ENCODE results near the gene CYBRD1.
"Not testable (repeated sequence)": the region's sequence is repeated elsewhere in the genome, so short reads cannot be mapped to it uniquely, and the experiment has no call there.

Gene CYBRD1, protein sequence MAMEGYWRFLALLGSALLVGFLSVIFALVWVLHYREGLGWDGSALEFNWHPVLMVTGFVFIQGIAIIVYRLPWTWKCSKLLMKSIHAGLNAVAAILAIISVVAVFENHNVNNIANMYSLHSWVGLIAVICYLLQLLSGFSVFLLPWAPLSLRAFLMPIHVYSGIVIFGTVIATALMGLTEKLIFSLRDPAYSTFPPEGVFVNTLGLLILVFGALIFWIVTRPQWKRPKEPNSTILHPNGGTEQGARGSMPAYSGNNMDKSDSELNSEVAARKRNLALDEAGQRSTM

DNA sequence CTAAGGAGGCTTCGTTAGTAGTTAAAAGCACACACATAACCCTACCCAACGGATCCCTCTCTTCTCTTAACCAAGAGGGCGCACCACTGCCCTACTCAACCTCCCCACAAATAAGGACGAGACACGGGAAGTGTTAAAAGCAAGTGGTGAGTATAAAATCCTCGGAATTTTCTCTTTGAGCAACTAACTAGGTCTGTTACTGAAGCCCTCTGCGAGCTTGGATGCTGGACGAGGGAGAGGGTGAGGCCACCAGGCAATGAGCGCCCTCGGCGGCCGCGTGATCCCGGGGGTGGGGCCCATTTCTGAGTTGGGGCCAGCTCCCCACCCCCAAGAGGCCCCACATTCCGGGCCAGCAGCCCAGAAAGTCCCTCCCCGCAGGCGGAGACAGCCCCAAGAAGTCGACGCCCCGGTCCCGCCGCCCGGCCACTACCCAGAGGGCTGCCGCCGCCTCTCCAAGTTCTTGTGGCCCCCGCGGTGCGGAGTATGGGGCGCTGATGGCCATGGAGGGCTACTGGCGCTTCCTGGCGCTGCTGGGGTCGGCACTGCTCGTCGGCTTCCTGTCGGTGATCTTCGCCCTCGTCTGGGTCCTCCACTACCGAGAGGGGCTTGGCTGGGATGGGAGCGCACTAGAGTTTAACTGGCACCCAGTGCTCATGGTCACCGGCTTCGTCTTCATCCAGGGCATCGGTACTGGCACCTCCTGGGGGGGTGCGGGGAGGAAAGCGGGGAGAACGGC, at the start of gene CYBRD1:
Gene CYBRD1 (plus strand): TSS at position 423 of the 736 bp plus-strand sequence. CDS start 72 bp downstream, at position 495.
- no peak for DNase-seq

DNA sequence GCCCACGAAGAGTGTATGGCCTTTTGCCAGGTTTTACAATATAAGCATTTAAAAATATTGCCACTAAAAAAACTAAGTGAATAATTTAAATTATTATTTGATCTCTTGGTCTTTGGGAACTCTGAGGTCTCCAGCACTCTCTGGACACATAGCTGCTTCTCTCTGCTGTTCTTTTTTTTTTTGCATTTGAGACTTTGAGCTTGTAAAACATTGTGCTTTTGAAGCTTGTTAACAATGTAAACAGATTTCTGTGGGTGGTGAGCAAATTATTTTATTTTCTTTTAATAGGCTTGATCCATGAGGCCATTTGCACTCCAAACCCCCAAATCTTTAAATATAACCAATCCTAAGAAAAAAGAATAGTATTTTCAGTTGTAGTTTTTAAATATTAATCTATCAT, 46.3 kb upstream of the CYBRD1 start:
- no peak for DNase-seq

DNA sequence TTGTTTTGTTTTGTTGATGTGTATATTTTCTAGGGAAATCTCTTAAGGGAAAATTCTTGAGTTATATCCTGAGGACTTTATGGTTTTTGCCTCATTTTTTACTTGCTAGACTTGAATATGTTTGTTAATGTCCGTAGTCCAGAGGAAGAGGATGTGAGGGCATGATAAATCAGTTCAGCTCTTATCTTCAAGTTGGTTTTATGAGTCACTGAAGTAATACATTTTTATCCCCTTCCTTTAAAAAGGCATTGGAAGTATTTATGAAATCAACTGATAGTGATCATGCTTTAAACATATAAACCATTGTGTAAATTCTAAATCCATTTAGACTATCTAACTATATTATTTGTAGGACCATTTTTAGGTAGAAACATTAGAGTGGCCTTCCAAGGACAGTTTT, 43.9 kb upstream of the CYBRD1 start:
- no peak for DNase-seq

DNA sequence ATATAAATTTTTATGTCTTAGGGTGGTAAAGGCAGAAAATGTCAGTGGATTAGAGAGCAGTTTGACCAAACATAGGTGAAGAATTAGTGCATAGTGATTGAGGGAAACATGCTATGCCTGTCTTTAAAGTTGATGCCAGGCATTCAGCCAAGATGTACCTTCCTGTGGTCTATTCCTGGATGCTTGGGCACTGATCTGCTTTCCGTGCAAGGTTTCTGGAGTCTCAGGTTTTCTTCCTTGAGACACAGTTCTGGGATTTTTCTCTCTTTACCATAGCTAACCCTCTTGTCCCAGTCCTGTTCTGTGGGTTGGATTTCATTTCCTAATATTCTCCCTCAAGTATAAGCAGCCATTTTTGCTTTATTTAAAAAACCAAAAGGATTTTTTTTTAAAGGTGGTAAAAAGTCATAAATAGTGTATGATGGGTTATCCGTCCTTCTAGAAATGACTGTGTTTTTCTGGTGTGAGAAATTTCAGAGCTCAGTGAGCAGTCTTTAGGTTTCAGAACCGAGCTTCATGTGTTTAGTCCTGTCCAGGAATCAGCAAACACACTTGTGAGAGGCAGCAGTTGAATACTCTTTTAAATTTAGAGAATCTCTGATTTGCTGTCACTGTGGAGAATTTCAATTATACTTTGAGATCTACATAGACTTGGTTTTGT, 43.0 kb upstream of the CYBRD1 start:
- DNase-seq = no peak

DNA sequence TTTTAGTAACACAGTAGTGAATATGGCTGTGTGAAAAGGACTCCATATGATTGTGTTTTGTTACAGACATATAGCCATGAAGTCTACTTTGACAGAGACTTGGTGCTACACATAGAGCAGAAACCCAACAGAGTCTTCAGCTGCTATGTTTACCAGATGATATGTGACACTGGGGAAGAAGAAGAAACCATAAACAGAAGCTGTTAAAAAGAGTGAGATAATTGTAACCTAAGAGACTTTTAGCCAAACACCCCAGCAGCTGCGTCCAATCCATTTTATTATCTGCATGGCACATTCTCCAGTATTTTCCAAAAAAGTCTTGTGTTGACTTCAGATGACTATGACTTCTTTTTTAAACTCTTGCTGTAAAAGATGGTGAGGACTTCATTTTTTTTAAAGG, 41.4 kb upstream of the CYBRD1 start:
- no peak for DNase-seq

DNA sequence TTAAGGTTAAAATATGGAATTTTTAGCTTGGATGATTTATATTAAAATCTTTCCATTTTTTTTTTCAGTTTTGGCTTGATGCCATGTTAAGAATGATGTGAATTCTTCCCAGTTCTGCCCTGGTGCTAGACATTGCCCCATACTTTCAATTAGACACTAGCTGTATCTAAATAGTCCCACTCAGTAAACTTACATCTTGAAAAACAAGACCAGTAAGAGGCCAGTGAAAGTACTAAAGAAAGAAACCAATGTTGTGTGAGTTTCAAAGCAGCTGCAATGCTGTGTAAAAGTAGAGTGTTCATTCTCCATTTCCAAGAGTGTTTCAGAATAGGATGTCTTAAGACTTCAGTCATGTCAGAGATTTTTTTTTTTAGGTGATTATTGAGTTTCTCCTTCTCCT, 40.0 kb upstream of the CYBRD1 start:
- no peak for DNase-seq

DNA sequence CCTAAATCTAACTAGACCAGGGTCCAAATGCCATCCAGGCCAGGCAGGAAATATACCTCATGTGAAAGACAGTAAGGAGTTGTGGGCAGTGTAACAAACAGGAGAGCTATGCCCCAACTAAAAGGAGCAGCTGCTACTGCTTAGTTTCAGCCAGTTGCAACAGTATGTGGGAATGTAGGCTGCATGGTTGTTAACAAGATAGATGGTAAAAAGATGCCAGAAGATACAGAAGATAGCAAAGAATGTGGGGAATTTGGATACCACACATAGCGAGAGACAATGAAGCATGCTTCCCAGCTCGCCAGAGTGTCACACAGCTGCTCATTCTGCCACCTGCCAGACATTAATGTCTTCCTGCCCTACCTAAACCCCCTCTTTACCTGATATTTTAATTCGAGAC, 39.4 kb upstream of the CYBRD1 start:
- DNase-seq = no peak

DNA sequence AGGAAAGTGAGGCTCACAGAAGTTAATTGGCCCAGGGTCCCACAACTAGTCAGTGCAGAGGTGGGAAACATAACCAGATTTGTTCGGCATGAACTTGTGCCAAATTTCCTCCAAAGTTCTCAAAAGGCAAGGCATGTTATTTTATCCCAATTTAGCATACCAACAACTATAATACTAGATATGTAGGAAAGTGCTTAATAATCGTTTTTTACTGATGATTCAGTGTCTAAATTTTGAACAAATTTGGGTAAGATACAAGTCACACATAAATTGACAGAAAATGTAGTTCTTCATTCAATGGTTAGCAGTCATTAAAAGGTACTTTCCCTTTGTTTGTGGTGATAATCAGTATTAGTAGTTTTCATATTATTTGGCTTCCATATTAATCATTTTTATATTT, 38.5 kb upstream of the CYBRD1 start:
- no peak for DNase-seq

DNA sequence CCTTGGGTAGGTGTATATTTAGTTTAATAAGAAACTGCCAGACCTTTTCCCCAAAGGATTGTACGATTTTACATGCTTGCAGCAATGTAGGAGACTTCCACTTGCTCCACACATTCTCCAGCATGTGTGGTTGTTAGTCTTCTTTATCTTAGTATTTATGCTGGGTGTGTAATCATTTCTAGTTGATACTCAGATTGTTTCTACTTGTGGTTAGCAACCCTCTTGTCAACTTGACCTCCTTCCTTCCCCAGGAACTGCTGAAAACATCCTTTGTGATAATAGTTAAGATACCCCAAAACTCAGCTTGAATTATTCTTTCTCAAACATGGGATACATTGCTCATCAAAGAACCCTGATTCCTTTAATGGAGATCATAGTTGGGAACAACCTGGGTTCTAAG, 37.2 kb upstream of the CYBRD1 start:
- DNase-seq = no peak

DNA sequence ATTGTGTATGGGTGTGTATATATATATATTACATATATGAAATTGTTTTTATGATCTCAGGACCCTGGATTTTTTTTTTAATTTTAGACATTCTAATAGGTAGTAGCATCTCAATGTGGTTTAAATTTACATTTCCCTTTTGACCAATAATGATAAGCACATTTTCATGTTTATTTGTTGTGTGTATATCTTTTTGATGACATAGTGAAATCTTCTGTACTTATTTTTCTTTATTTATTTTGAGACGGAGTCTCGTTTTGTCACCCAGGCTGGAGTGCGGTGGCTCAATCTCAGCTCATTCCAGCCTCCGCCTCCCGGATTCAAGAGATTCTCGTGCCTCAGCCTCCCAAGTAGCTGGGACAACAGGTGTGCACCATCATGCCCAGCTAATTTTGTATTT, 35.1 kb upstream of the CYBRD1 start:
- no peak for DNase-seq

DNA sequence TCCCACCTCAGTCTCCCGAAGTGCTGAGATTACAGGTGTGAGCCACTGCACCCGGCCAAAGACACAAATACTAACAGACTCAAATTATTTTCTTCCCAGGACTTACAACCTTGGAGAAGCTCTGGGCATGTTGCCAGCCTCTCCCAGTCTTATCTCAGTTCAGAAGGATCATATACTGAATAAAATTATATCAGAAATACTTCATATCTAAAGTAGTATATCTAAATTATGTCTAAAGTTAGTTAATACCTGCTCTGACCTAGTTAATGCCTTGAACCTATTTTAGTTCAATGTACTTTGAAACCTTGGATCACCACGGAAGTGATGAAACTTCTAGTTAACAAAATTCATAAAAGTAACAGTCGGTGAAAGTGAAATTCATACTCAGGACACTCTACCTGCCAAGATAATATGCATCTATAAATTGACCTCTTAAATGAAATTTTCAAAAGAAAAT, 34.4 kb upstream of the CYBRD1 start:
- DNase-seq = no peak

DNA sequence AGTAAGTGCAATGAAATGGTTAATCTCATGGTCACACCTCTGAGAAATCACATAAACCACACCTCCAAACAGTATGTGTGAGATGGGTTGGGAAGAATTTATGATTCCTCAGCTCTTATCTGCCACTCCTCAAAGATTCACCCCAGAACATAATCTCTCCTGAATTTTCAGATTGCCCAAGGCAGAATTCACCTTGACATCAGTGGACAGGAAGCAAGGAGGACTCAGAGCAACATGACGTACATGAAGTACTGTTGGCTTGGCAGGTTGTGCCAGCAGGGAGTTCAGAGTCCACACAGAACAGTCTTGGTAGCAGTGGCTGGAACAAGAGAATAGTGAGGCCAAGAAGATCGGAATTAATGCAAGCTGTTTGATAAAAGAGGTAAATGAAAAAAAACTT, 31.7 kb upstream of the CYBRD1 start:
- no peak for DNase-seq

DNA sequence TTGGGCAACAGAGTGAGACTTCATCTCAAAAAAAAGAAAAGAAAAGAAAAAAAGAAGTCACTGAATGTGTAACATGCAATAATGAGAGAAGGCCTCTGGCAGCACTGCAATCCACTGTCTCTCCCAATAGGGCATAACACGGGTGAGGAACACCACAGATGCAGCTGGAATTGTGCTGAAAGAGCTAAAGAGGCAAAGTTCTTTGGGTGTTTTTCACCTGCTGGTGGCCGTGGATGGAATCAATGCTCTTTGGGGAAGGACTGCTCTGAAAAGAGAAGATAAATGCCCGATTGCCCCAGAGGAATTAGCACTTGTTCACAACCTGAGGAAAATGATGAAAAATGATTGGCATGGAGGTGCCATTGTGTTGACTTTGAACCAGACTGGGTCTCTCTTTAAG, 31.0 kb upstream of the CYBRD1 start:
- no peak for DNase-seq

DNA sequence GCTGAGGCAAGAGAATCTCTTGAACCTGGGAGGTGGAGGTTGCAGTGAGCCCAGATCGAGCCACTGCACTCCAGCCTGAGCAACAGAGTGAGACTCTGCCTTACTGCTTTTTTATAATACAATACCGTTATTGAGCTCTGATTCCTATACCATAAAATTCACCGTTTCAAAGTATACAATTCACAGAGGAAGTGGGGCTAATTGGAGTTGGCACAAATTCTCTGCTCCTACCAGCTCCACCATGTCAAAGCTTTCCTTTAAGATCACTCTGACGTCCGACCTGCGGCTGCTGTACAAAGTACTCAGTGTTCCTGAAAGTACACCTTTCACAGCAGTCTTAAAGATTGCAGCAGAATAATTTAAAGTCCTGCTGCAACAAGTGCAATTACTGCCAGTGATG, 29.6 kb upstream of the CYBRD1 start:
- no peak for DNase-seq

DNA sequence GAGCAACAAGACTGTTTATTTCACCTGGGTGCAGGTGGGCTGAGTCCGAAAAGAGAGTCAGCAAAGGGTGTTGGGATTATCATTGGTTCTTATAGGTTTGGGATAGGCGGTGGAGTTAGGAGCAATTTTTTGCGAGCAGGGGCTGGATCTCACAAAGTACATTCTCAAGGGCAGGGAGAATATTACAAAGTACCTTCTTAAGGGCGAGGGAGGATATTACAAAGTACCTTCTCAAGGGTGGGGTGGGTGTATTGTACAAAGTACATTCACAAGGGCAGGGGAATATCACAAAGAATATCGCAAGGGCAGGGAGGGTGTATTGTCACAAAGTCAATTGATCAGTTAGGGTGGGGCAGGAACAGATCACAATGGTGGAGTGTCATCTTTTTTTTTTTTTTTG, 24.6 kb upstream of the CYBRD1 start:
- not testable (repeated sequence) for DNase-seq

DNA sequence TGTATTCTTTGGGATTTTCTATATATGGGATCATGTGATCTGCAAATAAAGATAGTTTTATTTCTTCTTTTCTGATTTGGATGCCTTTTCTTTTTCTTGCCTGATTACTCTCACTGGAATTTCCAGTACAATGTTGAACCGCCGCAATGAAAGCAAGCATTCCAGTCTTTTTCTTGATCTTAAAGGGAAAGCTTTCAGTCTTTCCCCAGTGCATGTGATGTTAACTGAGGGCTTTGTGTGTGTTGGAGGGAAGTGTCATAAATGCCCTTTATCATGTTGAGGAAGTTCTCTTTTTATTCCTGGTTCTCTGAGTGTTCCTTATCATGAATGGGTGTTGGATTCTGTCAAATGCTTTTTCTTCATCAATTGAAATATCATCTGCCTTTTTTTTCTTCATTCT, 16.9 kb upstream of the CYBRD1 start:
- DNase-seq = no peak

DNA sequence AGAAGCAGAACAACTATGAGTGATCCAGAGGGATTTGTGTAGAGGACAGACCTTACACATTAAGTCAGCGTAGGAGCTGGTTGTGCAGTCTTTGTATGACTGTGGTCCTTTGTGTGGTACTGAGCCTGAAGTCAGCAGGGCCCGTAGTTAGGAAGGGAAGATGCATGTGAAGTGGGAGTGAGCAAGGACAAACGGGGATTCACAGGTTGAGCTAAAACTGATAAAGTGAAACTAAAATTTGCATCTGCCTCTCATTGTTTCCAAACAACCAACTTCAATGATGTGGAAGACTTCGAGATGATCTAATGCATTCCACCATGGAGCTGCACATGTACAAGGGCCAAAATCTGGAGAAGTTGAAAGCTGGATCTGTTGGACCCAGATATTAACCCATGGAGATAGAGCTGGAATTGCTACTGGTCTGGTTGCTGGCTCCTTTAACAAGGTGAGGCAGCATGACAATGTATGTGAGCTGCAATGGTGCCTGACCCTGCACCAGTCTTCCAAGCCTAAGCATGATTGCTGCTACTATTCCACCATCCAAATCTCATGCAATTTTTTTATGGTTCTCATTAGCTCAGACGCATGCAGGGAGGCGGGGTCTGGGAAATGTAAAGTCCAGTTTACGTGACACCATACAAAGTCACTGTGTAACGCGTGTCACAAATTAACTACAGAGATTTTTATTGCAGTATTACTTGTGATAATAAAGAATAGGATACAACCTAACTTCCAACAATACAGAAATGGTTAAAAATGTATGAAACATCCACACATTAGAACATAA, 12.1 kb upstream of the CYBRD1 start:
- DNase-seq = no peak

DNA sequence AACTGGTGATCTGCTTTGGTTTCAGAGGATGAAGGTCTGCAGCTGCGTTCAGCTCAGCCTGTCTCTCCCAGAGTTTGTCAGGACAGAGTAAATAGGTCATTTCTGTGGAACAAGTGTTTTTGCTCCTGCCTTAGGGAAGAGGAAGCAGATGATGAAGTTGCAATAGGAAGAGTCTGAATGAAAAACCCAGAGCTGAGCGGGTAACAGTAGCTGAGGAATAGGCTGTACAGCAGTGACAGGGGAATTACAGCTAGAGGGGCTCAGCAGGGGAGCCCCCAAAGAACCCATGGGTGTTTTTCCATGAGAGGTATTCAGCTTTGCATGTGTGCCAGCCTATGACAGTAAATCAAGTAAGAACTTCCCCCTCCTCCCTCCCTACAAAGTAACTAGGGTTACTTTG, 10.3 kb upstream of the CYBRD1 start:
- no peak for DNase-seq

DNA sequence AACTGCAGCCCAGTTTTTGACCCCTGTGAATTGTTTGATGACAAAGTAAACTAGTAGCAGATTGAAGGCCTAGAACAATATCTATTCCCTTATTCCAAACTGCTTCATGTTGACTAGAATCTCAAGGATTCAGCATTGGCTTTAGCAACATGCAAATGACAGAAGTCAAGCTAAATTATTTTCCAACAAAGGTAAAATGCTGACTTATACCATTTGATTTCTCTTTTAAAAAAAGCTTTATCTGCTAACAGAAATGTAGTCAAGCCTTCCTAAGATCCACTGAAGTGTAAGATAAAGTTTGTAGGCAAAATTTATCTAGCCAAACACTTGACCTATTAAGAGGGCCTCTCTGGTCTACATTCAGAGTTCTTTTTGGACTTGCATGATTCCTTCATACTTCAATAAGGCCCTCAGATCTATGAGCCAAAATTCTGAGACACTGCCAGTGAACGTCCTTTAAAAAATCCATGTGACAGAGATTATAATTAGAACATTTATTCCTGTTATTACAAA, 9.5 kb upstream of the CYBRD1 start:
- DNase-seq = no peak

DNA sequence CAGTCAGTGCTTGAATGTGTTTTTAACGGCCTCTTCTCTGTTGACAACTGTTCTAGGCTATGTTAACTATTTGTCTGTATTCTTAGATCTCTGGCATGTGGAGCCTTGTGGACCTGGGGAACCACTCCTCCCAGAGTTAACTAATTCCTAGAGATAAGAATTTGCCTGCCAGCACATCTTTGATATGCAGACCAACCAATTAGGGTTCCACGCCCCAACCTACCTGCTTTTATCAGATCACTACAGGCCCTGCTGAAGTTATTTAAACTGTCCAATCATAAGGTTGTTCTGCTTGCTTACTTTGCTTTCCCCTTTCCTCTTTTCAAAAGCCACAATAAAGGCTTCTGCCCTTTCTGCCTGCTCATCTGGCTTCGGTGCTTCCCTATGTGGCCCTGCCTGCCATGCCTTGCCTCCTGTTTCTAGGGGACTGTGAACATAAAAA, 8.5 kb upstream of the CYBRD1 start:
- no peak for DNase-seq

DNA sequence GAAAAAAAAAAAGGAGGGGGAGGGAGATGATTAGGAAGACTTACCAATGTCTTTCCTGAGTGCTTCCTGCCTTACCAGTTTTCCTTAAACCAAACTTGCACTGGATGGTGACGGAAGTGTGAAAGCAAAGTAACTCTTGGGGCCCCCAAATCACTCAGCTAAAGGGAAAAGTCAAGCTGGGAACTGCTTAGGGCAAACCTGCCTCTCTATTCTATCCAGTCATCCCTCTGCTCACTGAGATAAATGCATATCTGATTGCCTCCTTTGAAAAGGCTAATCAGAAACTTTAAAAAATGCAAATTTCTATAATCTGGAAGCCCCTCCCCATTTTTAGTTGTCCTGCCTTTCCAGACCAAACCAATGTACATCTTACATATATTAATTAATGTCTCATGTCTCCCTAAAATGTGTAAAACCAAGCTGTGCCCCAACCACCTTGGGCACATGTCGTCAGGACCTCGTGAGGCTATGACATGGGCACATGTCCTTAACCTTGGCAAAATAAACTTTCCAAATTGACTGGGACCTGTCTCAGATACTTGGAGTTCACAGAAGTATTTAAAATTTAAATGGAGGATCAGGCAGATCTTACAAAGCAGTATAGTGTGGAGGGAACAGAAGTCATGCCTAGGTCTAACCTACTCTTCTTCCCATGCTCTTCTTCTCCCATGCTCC, 7.2 kb upstream of the CYBRD1 start:
- no peak for DNase-seq

DNA sequence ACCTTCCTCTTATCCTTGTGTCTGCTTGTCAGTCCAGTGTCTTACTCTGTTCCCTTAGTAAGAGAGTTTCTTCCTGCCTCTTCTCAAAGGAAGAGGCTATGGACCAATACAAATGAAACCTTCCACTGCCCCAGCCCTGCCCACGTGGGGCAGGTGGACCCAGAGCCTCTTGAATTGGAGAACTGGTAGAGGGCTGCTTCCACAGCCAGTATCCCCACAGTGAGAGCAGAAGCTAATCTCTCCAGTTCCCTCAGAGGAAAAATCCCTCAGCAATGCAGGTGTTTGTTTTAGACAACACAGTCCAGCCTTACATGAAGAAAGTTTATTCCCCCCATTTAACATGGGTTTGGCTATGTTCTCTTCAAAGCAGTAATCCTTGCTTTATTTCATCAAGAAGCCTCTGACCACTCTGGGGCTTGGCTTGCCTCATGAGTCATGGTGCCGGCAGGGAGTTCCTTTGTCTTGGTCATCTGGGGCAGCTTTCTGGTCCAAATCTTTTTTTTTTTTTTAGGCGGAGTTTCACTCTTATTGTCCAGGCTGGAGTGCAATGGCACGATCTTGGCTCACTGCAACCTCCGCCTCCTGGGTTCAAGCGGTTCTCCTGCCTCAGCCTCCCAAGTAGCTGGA, 6.5 kb upstream of the CYBRD1 start:
- DNase-seq = no peak
